Right lobe of liver (tissue), 6 donors: ENCODE results near the gene STAM. TPM values are rescaled to one million over a fixed set of nuclear protein-coding genes. Genes with fewer than 3 reads are reported as not detected.

Source experiments
- ATAC-seq, 4 donors: fragments of 200-7000 bp; cut with Tn5 transposase; one replicate each; pipeline ENCODE4 v1.9.1; 2020; ENCODE audit warnings: mild to moderate bottlenecking in 4 of 4, moderate library complexity in 4 of 4
- DNase-seq, 3 donors: peaks; one replicate each; pipeline ENCODE4 v3.0.0-alpha.2; 2020
- H3K27ac ChIP-seq, 3 donors: fragments of 200-600 bp; one replicate each; pipeline ENCODE4 v1.8.0; 2022
- H3K27me3 ChIP-seq, 2 donors: fragments of 200-600 bp; one replicate each; pipeline ENCODE4 v1.8.0; 2022
- H3K36me3 ChIP-seq, 4 donors: fragments of 200-600 bp; sonication (generic) in 1 of 4; one replicate each; pipeline versions ENCODE4 v1.5.1 to v1.8.0; 2017 to 2022; ENCODE audit warnings: control low read depth in 1 of 4
- H3K4me1 ChIP-seq, 4 donors: fragments of 200-600 bp; sonication (generic) in 1 of 4; one replicate each; pipeline versions ENCODE4 v1.5.1 to v1.8.0; 2017 to 2022; ENCODE audit warnings: control low read depth in 1 of 4
- H3K4me3 ChIP-seq, 3 donors: fragments of 200-600 bp; one replicate each; pipeline ENCODE4 v1.8.0; 2022
- H3K9me3 ChIP-seq, 4 donors: fragments of 200-600 bp; sonication (generic) in 1 of 4; one replicate each; pipeline versions ENCODE4 v1.5.1 to v1.8.0; 2017 to 2022; ENCODE audit warnings: control low read depth in 1 of 4
- CTCF ChIP-seq, 4 donors: fragments of 200-600 bp in 3 of 4; fragments of 450-650 bp in 1 of 4; IDR thresholded peaks; one replicate each; pipeline versions ENCODE4 v1.5.1 to v1.8.0; 2016 to 2022; ENCODE audit warnings: antibody characterized with exemption in 4 of 4, mild to moderate bottlenecking in 2 of 4
- POLR2A ChIP-seq: fragments of 450-650 bp; IDR thresholded peaks from one replicate; pipeline ENCODE4 v1.6.1; 2017; ENCODE audit warnings: antibody characterized with exemption, mild to moderate bottlenecking
- WGBS: methylation state at CpG from one replicate; pipeline ENCODE4 v1.1.6; 2018; ENCODE audit warnings: low coverage, low lambda C conversion rate; ENCODE audit not compliant: insufficient coverage; ENCODE audit errors: missing lambda C conversion rate; 5-methylcytosine and 5-hydroxymethylcytosine counted together
- intact Hi-C, 2 donors: fragments of 100-400 bp; cut with DNase I; formaldehyde crosslinking; loops; one replicate each; pipeline versions ENCODE4 v1.11.2 to v1.14.1; 2022
- total RNA-seq, 6 experiments: library from RNA; depleted of rRNA in 2 of 6; stranded (reverse); fragments of >200 nt in 2 of 6; fragmentation: NEBNext Ultra II Directional in 3 of 6; extraction: Animal tissue kit (Norgen Biotek cat#: 25700) in 3 of 6; gene quantifications; one replicate each; pipeline versions ENCODE4 v1.1.0 to v1.2.4, GENCODE V29; 2016 to 2023
- donor health status: DM: no; HTN: yes; CAD: no.
- donor health status: DM: no; HTN: no; CAD: no.
- donor health status: DM: no; HTN: no; CAD: no.
- donor health status: DM: no; HTN: yes; CAD: no.
- donor health status: DM: no; HTN: yes; CAD: no.

Gene STAM
- total RNA-seq, 6 experiments from 2014 or later, result 7.9 to 13.4 (median 8.2) TPM

GRCh38 chr10:17725703-17726102, 81.8 kb downstream of the STAM start:
- H3K9me3 ChIP-seq, result no peaks in the 10 kb centered on the region
- DNase-seq (no peak), ATAC-seq (no peak)
- no peaks in the 10 kb centered on the region for H3K36me3 ChIP-seq
- no peak for TF ChIP-seq CTCF (IDR thresholded peaks at IDR 0.05)
- TF ChIP-seq POLR2A, result no peak
- WGBS, result 89% methylated on average over 6 of the region's 7 CpGs
- H3K4me3 ChIP-seq, result no peak overlapping the region
- no peak overlapping the region for H3K27ac ChIP-seq
- no peaks in the 10 kb centered on the region for H3K4me1 ChIP-seq
- H3K27me3 ChIP-seq, result no peaks in the 10 kb centered on the region
- intact Hi-C loops, result no loop called here

- H3K36me3 ChIP-seq, result no peaks in the 10 kb centered on the region
- TF ChIP-seq CTCF (IDR thresholded peaks at IDR 0.05) (no peak), POLR2A (no peak)
- no peaks in the 10 kb centered on the region for H3K9me3 ChIP-seq
- H3K27me3 ChIP-seq, result no peaks in the 10 kb centered on the region
- DNase-seq (no peak), ATAC-seq (no peak)
- no peaks in the 10 kb centered on the region for H3K4me1 ChIP-seq
- H3K4me3 ChIP-seq, result no peak overlapping the region
- no peak overlapping the region for H3K27ac ChIP-seq
- intact Hi-C loops, result loop anchor here (10.0 kb wide), 2 partner anchors 115 to 125 kb away; partner anchors contain the start of gene HACD1 (in 1 of the 2)
- WGBS, result 95% methylated on average over 6 of the region's 6 CpGs
Measured at GRCh38 chr10:17729630-17730029, 85.7 kb downstream of the STAM start.

- TF ChIP-seq CTCF (IDR thresholded peaks at IDR 0.05) (no peak), POLR2A (no peak)
- Histone ChIP-seq H3K36me3 (no peaks in the 10 kb centered on the region), H3K4me1 (no peaks in the 10 kb centered on the region), H3K27me3 (no peaks in the 10 kb centered on the region), H3K27ac (no peak overlapping the region), H3K4me3 (no peak overlapping the region), H3K9me3 (no peaks in the 10 kb centered on the region)
- intact Hi-C loops, result loop anchor here (10.0 kb wide), 2 partner anchors 116 to 126 kb away; partner anchors contain the start of gene HACD1 (in 1 of the 2)
- ATAC-seq (peak in 1 of 4 donors; percentile 22), DNase-seq (no peak)
- 70% methylated on average over 5 of the region's 8 CpGs for WGBS
Measured at GRCh38 chr10:17730667-17731066, 86.7 kb downstream of the STAM start.

GRCh38 chr10:17731331-17732020, 87.5 kb downstream of the STAM start:
- intact Hi-C loops, result loop anchor here (10.0 kb wide), 2 partner anchors 117 to 127 kb away; partner anchors contain the start of gene HACD1 (in 1 of the 2)

More at GRCh38 chr10:17731331-17732020, 87.5 kb downstream of the STAM start:
- no peak for TF ChIP-seq POLR2A
- TF ChIP-seq CTCF (IDR thresholded peaks at IDR 0.05), result no peak
- no peaks in the 10 kb centered on the region for H3K9me3 ChIP-seq
- no peaks in the 10 kb centered on the region for H3K4me1 ChIP-seq
- H3K36me3 ChIP-seq, result no peaks in the 10 kb centered on the region
- no peak for ATAC-seq
- H3K27me3 ChIP-seq, result no peaks in the 10 kb centered on the region
- no peak overlapping the region for H3K4me3 ChIP-seq
- DNase-seq, result no peak
- H3K27ac ChIP-seq, result no peak overlapping the region
- 56% methylated on average over 4 of the region's 4 CpGs for WGBS
